ENCODE measurements around the gene CLEC16A. TPM values are rescaled to one million over a fixed set of nuclear protein-coding genes. Genes with fewer than 3 reads are reported as not detected.

CLEC16A gene
- total and polyA plus RNA-seq, 2 donors (not counting 1 experiment from before 2014, with no cell fraction given), result 21.9 to 79.5 TPM

DNA sequence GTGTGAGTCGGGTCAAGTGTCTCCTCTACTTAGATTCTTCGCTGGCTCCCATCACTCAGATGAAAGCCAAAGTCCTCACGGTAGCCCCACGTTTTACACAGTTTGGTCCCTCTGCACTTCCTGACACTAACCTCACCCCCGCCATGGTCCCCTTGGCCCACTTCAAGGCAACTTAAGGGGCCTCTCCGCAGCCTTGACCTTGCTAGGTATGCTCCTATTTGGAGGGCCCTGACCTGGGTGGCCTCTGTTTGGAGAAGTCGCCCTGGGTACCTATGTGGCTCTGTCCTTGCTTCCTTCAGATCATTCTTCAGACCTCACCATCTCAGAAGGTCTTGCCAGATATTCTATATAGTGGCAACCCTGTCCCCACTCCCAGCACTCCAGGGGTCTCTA, 201.5 kb downstream of the CLEC16A start:
- Mint-ChIP-seq H3K27me3 (no peaks in the 10 kb centered on the region), H3K9me3 (ENCODE audit: insufficient read depth) (no peaks in the 10 kb centered on the region), H3K4me3 (no peak overlapping the region), H3K27ac (no peak overlapping the region), H3K4me1 (no peaks in the 10 kb centered on the region)
- H3K27me3 ChIP-seq (replicated peaks in 1 of 4; ENCODE audit: control extremely low read depth in 1 of 4, control insufficient read depth in 3 of 4, insufficient read depth in 4 of 4, low read length in 3 of 4), result no peaks in the 10 kb centered on the region
- no peak overlapping the region for H2AFZ ChIP-seq (ENCODE audit: insufficient read depth, low read depth, low read length, poor library complexity, severe bottlenecking)
- no peak overlapping the region for H3K27ac ChIP-seq (ENCODE audit: low read length in 2 of 2)
- CTCF ChIA-PET, result no interaction called here
- peaks cover 6% of the 10 kb centered on the region for H3K79me2 ChIP-seq (ENCODE audit: control insufficient read depth, insufficient read depth, low read length)
- H4K20me1 ChIP-seq (ENCODE audit: control insufficient read depth, insufficient read depth, low read length, poor library complexity, severe bottlenecking), result no peaks in the 10 kb centered on the region
- peaks cover 0 to 16% of the 10 kb centered on the region in 2 experiments for H3K36me3 ChIP-seq (replicated peaks in 1 of 2; ENCODE audit: control extremely low read depth in 1 of 2, control insufficient read depth in 1 of 2, extremely low read depth in 1 of 2, insufficient read depth in 2 of 2, low read length in 1 of 2)
- H3K4me2 ChIP-seq (replicated peaks; ENCODE audit: low read depth, low read length, poor library complexity, severe bottlenecking), result no peak overlapping the region
- no peak for DNase-seq
- no peak overlapping the region for H3K4me3 ChIP-seq (ENCODE audit: control extremely low read depth in 1 of 5, extremely low read depth in 1 of 5, insufficient read depth in 1 of 5, low read depth in 2 of 5, low read length in 4 of 5)
- no peaks in the 10 kb centered on the region for H3K4me1 ChIP-seq (ENCODE audit: control insufficient read depth in 2 of 2, insufficient read depth in 2 of 2, low read length in 2 of 2)
- no peak overlapping the region for H3K9ac ChIP-seq (ENCODE audit: low read length)
- POLR2A ChIA-PET, result interaction anchor here (0.6 kb wide), 1 partner anchor 1457 kb away, joined by 7 read pairs; no protein-coding TSS in a partner anchor
- intact Hi-C loops (cut with micrococcal nuclease), result no loop called here
- 100% methylated on average over 7 of the region's 7 CpGs for WGBS (ENCODE audit: insufficient coverage)
- TF ChIP-seq, protein P1, sequence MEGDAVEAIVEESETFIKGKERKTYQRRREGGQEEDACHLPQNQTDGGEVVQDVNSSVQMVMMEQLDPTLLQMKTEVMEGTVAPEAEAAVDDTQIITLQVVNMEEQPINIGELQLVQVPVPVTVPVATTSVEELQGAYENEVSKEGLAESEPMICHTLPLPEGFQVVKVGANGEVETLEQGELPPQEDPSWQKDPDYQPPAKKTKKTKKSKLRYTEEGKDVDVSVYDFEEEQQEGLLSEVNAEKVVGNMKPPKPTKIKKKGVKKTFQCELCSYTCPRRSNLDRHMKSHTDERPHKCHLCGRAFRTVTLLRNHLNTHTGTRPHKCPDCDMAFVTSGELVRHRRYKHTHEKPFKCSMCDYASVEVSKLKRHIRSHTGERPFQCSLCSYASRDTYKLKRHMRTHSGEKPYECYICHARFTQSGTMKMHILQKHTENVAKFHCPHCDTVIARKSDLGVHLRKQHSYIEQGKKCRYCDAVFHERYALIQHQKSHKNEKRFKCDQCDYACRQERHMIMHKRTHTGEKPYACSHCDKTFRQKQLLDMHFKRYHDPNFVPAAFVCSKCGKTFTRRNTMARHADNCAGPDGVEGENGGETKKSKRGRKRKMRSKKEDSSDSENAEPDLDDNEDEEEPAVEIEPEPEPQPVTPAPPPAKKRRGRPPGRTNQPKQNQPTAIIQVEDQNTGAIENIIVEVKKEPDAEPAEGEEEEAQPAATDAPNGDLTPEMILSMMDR (IDR thresholded peaks at IDR 0.05), result no peak
- no peak for TF ChIP-seq EZH2 (IDR thresholded peaks at IDR 0.05; ENCODE audit: borderline replicate concordance, insufficient read depth, low read depth, low read length, poor library complexity, severe bottlenecking)
- H3K9me3 ChIP-seq (ENCODE audit: control extremely low read depth in 1 of 3, control insufficient read depth in 2 of 3, insufficient read depth in 1 of 3, low read length in 2 of 3), result no peaks in the 10 kb centered on the region
- ATAC-seq (ENCODE audit: low read depth), result no peak

DNA sequence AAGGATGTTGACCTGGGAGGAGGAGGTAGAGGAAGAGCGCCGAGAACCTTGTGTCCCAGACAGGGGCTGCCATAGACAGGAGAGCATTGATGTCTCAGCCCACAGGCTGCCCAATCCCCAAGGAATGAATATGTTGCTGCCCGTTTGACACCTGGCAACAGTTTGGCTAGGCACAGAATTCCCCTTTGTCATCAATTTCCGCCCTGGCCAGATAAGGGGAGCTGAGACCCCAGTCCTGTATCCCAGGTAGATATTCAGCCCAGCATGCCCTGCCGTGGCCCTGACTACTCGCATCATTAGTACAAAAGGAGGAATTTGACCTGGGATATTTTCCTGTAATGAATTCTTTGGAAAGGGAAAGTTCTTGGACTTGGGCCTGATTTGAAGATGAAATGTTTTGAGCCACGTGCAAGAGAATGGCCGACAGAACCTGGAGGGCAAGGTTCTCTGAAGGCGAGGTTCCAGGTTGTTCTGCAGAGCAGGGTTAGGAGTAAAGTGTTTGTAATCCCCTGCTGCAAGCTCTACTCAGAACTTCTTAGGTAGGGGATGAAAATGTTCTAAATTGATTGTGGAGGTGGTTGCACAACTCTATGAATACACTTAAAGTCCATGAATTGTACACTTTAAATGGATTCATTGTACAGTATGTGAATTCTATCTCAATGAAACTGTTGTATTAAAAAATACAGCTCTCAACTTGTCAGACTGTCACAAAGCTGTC, 202.8 kb downstream of the CLEC16A start:
- Histone ChIP-seq H3K79me2 (ENCODE audit: control insufficient read depth, insufficient read depth, low read length) (peaks cover 4% of the 10 kb centered on the region), H2AFZ (ENCODE audit: insufficient read depth, low read depth, low read length, poor library complexity, severe bottlenecking) (no peak overlapping the region), H3K9me3 (ENCODE audit: control extremely low read depth in 1 of 3, control insufficient read depth in 2 of 3, insufficient read depth in 1 of 3, low read length in 2 of 3) (no peaks in the 10 kb centered on the region), H3K4me3 (ENCODE audit: control extremely low read depth in 1 of 5, extremely low read depth in 1 of 5, insufficient read depth in 1 of 5, low read depth in 2 of 5, low read length in 4 of 5) (no peak overlapping the region), H3K36me3 (replicated peaks in 1 of 2; ENCODE audit: control extremely low read depth in 1 of 2, control insufficient read depth in 1 of 2, extremely low read depth in 1 of 2, insufficient read depth in 2 of 2, low read length in 1 of 2) (peaks cover 0 to 13% of the 10 kb centered on the region in 2 experiments), H3K4me1 (ENCODE audit: control insufficient read depth in 2 of 2, insufficient read depth in 2 of 2, low read length in 2 of 2) (no peaks in the 10 kb centered on the region), H3K9ac (ENCODE audit: low read length) (no peak overlapping the region), H4K20me1 (ENCODE audit: control insufficient read depth, insufficient read depth, low read length, poor library complexity, severe bottlenecking) (no peaks in the 10 kb centered on the region), H3K27me3 (replicated peaks in 1 of 4; ENCODE audit: control extremely low read depth in 1 of 4, control insufficient read depth in 3 of 4, insufficient read depth in 4 of 4, low read length in 3 of 4) (no peaks in the 10 kb centered on the region), H3K4me2 (replicated peaks; ENCODE audit: low read depth, low read length, poor library complexity, severe bottlenecking) (no peak overlapping the region), H3K27ac (ENCODE audit: low read length in 2 of 2) (no peak overlapping the region)
- Mint-ChIP-seq H3K27me3 (no peaks in the 10 kb centered on the region), H3K9me3 (ENCODE audit: insufficient read depth) (no peaks in the 10 kb centered on the region), H3K27ac (peak overlapping the region; percentile 3), H3K4me3 (no peak overlapping the region), H3K4me1 (no peaks in the 10 kb centered on the region)
- ATAC-seq (ENCODE audit: low read depth) (no peak), DNase-seq (no peak)
- intact Hi-C loops (cut with micrococcal nuclease), result no loop called here
- ChIA-PET POLR2A (no interaction called here), CTCF (no interaction called here)
- WGBS (ENCODE audit: insufficient coverage), result 97% methylated on average over 9 of the region's 9 CpGs
- no peak for TF ChIP-seq EZH2 (IDR thresholded peaks at IDR 0.05; ENCODE audit: borderline replicate concordance, insufficient read depth, low read depth, low read length, poor library complexity, severe bottlenecking)
- TF ChIP-seq, protein P1 (IDR thresholded peaks at IDR 0.05), result no peak
